Measurements from ENCODE around the gene FGF14.

The FGF14 gene

GRCh38 chr13:102273111-102273510, 128.7 kb downstream of the FGF14 start:
- Histone ChIP-seq H3K36me3 (ENCODE audit: low read length) (no peaks in the 10 kb centered on the region), H3K9ac (ENCODE audit: low read length) (no peak overlapping the region), H3F3A (ENCODE audit: insufficient read depth) (no peaks in the 10 kb centered on the region), H4K20me1 (ENCODE audit: low read depth, low read length) (no peaks in the 10 kb centered on the region), H3K9me3 (ENCODE audit: insufficient read depth, low read length) (no peaks in the 10 kb centered on the region), H3K27me3 (ENCODE audit: low read length) (no peaks in the 10 kb centered on the region), H3K27ac (ENCODE audit: low read depth, low read length) (no peak overlapping the region), H3K9me2 (replicated peaks; ENCODE audit: insufficient read depth, low read length) (no peaks in the 10 kb centered on the region), H3K79me2 (ENCODE audit: insufficient read depth, low read length) (no peaks in the 10 kb centered on the region), H3K4me3 (ENCODE audit: insufficient read depth, low read length, poor library complexity, severe bottlenecking) (no peak overlapping the region), H3K4me2 (ENCODE audit: low read depth, low read length, poor library complexity, severe bottlenecking) (no peak overlapping the region), H2AFZ (ENCODE audit: low read depth, low read length, severe bottlenecking) (no peak overlapping the region)
- TF ChIP-seq CTCF (IDR thresholded peaks at IDR 0.05; ENCODE audit: insufficient read depth, low read length, poor library complexity, severe bottlenecking): no peak
- no peak for TF ChIP-seq EZH2phosphoT487 (conservative IDR thresholded peaks at IDR 0.05; ENCODE audit: low read length)

DNA sequence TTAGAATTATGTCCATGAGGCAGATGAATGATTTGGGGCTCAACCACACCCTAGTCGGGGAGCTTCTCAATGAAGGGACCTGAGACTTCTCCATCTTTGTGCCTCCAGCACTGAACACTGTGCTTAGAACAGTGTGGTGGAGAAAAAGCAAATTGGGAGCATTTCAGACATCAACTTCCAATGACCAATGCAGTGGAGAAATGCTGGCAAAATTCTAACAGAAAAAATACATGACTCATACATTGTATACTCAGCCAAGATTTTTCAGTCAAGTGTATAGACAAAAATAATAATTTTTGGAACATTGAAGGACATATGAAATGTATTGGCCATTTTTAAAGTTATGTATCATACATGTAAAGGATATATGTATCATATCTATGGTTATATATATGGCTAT, 134.7 kb downstream of the FGF14 start:
- no peak for TF ChIP-seq EZH2phosphoT487 (conservative IDR thresholded peaks at IDR 0.05; ENCODE audit: low read length)
- no peak for TF ChIP-seq CTCF (IDR thresholded peaks at IDR 0.05; ENCODE audit: insufficient read depth, low read length, poor library complexity, severe bottlenecking)

GRCh38 chr13:102261809-102262208, 140.0 kb downstream of the FGF14 start:
- Histone ChIP-seq H3K4me2 (ENCODE audit: low read depth, low read length, poor library complexity, severe bottlenecking) (no peak overlapping the region), H3K79me2 (ENCODE audit: insufficient read depth, low read length) (no peaks in the 10 kb centered on the region), H3K4me3 (ENCODE audit: insufficient read depth, low read length, poor library complexity, severe bottlenecking) (no peak overlapping the region), H3K27me3 (ENCODE audit: low read length) (no peaks in the 10 kb centered on the region), H4K20me1 (ENCODE audit: low read depth, low read length) (no peaks in the 10 kb centered on the region), H3K36me3 (ENCODE audit: low read length) (no peaks in the 10 kb centered on the region), H2AFZ (ENCODE audit: low read depth, low read length, severe bottlenecking) (no peak overlapping the region), H3K9ac (ENCODE audit: low read length) (no peak overlapping the region), H3K27ac (ENCODE audit: low read depth, low read length) (no peak overlapping the region), H3K9me3 (ENCODE audit: insufficient read depth, low read length) (no peaks in the 10 kb centered on the region), H3F3A (ENCODE audit: insufficient read depth) (no peaks in the 10 kb centered on the region), H3K9me2 (replicated peaks; ENCODE audit: insufficient read depth, low read length) (no peaks in the 10 kb centered on the region)
- TF ChIP-seq CTCF (IDR thresholded peaks at IDR 0.05; ENCODE audit: insufficient read depth, low read length, poor library complexity, severe bottlenecking): no peak
- TF ChIP-seq EZH2phosphoT487 (conservative IDR thresholded peaks at IDR 0.05; ENCODE audit: low read length): no peak

More for the DNA sequence above, 134.7 kb downstream of the FGF14 start:
- no peaks in the 10 kb centered on the region for H4K20me1 ChIP-seq (ENCODE audit: low read depth, low read length)
- H3K36me3 ChIP-seq (ENCODE audit: low read length): no peaks in the 10 kb centered on the region
- H3K9ac ChIP-seq (ENCODE audit: low read length): no peak overlapping the region
- H3K4me3 ChIP-seq (ENCODE audit: insufficient read depth, low read length, poor library complexity, severe bottlenecking): no peak overlapping the region
- H3K9me3 ChIP-seq (ENCODE audit: insufficient read depth, low read length): no peaks in the 10 kb centered on the region
- H3K9me2 ChIP-seq (replicated peaks; ENCODE audit: insufficient read depth, low read length): no peaks in the 10 kb centered on the region
- H3K27me3 ChIP-seq (ENCODE audit: low read length): no peaks in the 10 kb centered on the region
- H3K27ac ChIP-seq (ENCODE audit: low read depth, low read length): no peak overlapping the region
- H3F3A ChIP-seq (ENCODE audit: insufficient read depth): no peaks in the 10 kb centered on the region
- H2AFZ ChIP-seq (ENCODE audit: low read depth, low read length, severe bottlenecking): no peak overlapping the region
- no peaks in the 10 kb centered on the region for H3K79me2 ChIP-seq (ENCODE audit: insufficient read depth, low read length)
- no peak overlapping the region for H3K4me2 ChIP-seq (ENCODE audit: low read depth, low read length, poor library complexity, severe bottlenecking)
